ENCODE data around the gene GDPD1. TPM values are rescaled to one million over a fixed set of nuclear protein-coding genes. Genes with fewer than 3 reads are reported as not detected.
"Not testable (repeated sequence)": the region's sequence is repeated elsewhere in the genome, so short reads cannot be mapped to it uniquely, and the experiment has no call there.

GDPD1 gene
- total RNA-seq, 3 donors from 2014 or later: 0.84 to 1.2 (median 1.1) TPM

- no peaks in the 10 kb centered on the region for H3K27me3 Mint-ChIP-seq (ENCODE audit: low read depth)
- DNase-seq (no peak), ATAC-seq (no peak)
- H3K4me3 Mint-ChIP-seq: no peak overlapping the region
- H3K36me3 Mint-ChIP-seq (ENCODE audit: insufficient read depth): peaks cover 4% of the 10 kb centered on the region
- no peaks in the 10 kb centered on the region for H3K9me3 Mint-ChIP-seq
- H3K4me1 Mint-ChIP-seq (ENCODE audit: low read depth): peaks cover 3% of the 10 kb centered on the region
Measured at GRCh38 chr17:59277031-59277430, 56.7 kb downstream of the GDPD1 start.

DNA sequence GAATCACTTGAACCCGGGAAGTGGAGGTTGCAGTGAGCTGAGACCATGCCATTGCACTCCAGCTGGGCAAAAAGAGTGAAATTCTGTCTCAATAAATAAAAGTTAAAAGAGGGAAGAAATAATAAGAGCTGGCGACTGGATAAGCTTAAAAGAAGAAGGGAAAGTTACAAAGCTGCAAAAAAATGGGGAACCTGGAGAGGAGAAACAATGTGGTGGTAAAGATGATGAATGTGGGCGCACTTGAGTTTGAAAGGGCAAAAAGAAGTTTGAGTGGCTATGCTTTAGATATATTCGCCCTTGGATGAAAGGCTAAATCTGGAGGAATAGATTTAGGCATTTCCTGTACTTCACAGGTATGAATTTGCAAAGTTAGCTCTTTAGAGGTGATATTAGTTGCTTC lies 58.1 kb downstream of the GDPD1 start:
- no peak for DNase-seq
- H3K9me3 Mint-ChIP-seq: no peaks in the 10 kb centered on the region
- no peaks in the 10 kb centered on the region for H3K27me3 Mint-ChIP-seq (ENCODE audit: low read depth)
- no peak overlapping the region for H3K4me3 Mint-ChIP-seq
- H3K36me3 Mint-ChIP-seq (ENCODE audit: insufficient read depth): peaks cover 1% of the 10 kb centered on the region
- ATAC-seq: no peak
- H3K4me1 Mint-ChIP-seq (ENCODE audit: low read depth): peaks cover 3% of the 10 kb centered on the region

DNA sequence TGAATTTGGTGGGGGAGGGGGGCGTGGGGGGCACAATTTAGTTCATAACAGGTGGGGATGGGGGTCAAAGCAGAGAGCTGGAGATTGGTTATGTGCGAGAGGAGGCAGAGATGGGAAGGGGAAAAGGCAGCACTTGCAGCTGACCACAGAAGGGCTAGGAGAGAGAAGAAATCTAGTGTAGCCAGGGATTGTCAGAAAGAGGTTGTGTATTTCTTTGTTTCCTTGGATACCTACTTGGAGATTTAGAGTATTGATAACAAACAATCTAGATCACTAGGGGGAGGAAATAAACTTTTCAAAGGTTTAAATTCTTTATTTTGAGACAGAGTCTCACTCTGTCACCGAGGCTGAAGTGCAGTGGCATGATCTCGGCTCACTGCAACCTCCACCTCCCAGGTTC lies 64.0 kb downstream of the GDPD1 start:
- Mint-ChIP-seq H3K4me1 (ENCODE audit: low read depth) (no peaks in the 10 kb centered on the region), H3K9me3 (no peaks in the 10 kb centered on the region), H3K4me3 (no peak overlapping the region), H3K36me3 (ENCODE audit: insufficient read depth) (no peaks in the 10 kb centered on the region), H3K27me3 (ENCODE audit: low read depth) (no peaks in the 10 kb centered on the region)
- DNase-seq (no peak), ATAC-seq (no peak)

DNA sequence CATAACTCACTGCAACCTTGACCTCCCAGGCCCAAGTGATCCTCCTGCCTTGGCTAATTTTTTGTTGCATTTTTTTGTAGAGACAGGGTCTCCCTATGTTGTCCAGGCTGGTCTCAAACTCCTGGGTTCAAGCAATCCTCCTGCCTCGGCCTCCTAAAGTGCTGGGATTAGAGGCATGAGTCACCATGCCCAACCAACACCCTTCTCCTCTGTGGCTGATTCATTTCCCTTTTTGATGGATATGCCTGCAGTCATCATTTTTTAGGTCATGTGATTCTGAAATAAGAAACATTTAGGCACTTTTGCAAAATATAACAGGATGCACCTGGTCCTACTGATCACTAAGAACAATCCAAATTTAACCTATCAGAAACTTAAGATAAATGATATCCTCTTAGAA lies 67.1 kb downstream of the GDPD1 start:
- no peak for ATAC-seq
- H3K36me3 Mint-ChIP-seq (ENCODE audit: insufficient read depth): no peaks in the 10 kb centered on the region
- H3K9me3 Mint-ChIP-seq: no peaks in the 10 kb centered on the region
- no peak overlapping the region for H3K4me3 Mint-ChIP-seq
- no peaks in the 10 kb centered on the region for H3K27me3 Mint-ChIP-seq (ENCODE audit: low read depth)
- no peaks in the 10 kb centered on the region for H3K4me1 Mint-ChIP-seq (ENCODE audit: low read depth)
- DNase-seq: no peak

- ATAC-seq: no peak
- H3K9me3 Mint-ChIP-seq: no peaks in the 10 kb centered on the region
- no peak overlapping the region for H3K4me3 Mint-ChIP-seq
- no peak for DNase-seq
- no peaks in the 10 kb centered on the region for H3K36me3 Mint-ChIP-seq (ENCODE audit: insufficient read depth)
- H3K27me3 Mint-ChIP-seq (ENCODE audit: low read depth): no peaks in the 10 kb centered on the region
- no peaks in the 10 kb centered on the region for H3K4me1 Mint-ChIP-seq (ENCODE audit: low read depth)
Measured at GRCh38 chr17:59287891-59288290, 67.6 kb downstream of the GDPD1 start.

DNA sequence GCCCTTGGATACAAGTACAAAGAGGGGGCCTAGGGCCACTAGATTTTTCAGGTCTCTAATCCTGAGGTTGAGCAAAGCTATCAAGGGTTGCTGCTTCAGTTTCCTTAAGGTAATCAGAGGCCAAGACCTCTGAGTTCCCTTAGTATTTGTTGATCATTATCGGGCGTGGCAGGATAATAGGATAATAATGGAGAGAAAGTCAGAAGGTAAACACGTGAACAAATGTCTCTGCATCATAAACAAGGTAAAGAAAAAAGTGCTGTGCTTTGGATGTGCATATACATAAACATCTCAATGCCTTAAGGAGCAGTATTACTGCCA lies 69.6 kb downstream of the GDPD1 start:
- ATAC-seq (no peak), DNase-seq (no peak)
- no peaks in the 10 kb centered on the region for H3K36me3 Mint-ChIP-seq (ENCODE audit: insufficient read depth)
- H3K27me3 Mint-ChIP-seq (ENCODE audit: low read depth): no peaks in the 10 kb centered on the region
- H3K4me1 Mint-ChIP-seq (ENCODE audit: low read depth): no peaks in the 10 kb centered on the region
- H3K4me3 Mint-ChIP-seq: no peak overlapping the region
- H3K9me3 Mint-ChIP-seq: no peaks in the 10 kb centered on the region

DNA sequence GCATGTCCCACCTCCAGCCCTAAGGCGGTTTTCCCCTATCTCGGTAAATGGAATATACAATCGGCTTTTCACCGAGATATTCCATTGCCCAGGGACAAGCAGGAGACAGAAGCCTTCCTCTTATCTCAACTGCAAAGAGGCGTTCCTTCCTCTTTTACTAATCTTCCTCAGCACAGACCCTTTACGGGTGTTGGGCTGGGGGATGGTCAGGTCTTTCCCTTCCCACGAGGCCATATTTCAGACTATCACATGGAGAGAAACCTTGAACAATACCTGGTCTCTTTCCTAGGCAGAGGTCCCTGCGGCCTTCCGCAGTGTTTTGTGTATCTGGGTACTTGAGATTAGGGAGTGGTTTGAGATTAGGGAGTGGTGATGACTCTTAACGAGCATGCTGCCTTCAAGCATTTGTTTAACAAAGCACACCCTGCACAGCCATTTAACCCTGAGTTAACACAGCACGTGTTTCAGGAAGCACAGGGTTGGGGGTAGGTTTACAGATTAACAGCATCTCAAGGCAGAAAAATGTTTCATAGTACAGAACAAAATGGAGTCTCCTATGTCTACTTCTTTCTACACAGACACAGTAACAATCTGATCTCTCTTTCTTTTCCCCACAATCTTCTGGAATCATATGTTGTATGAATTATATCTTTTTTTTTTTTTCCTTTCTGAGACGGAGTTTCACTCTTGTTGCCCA lies 70.1 kb downstream of the GDPD1 start:
- ATAC-seq; H3K4me1 Mint-ChIP-seq (ENCODE audit: low read depth); H3K27me3 Mint-ChIP-seq (ENCODE audit: low read depth); DNase-seq; H3K36me3 Mint-ChIP-seq (ENCODE audit: insufficient read depth); H3K9me3 Mint-ChIP-seq; H3K4me3 Mint-ChIP-seq: not testable (repeated sequence)

DNA sequence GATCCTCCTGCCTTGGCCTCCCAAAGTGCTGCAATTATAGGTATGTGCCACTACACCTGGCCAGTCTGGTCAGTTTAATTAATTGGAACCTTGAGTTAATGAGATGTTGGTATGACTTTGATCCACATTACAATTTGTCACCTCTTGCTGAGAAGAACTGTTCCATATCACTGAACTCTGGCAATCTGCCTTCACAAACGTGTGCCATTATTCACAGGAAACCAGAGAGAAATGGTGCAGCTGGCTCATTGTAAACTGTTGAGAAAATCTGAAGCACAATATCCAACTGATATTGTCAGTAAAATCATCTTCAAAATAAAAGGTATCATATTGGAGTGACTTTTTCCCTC lies 71.8 kb downstream of the GDPD1 start:
- no peaks in the 10 kb centered on the region for H3K36me3 Mint-ChIP-seq (ENCODE audit: insufficient read depth)
- DNase-seq: no peak
- ATAC-seq: no peak
- H3K4me3 Mint-ChIP-seq: no peak overlapping the region
- H3K4me1 Mint-ChIP-seq (ENCODE audit: low read depth): no peaks in the 10 kb centered on the region
- H3K27me3 Mint-ChIP-seq (ENCODE audit: low read depth): no peaks in the 10 kb centered on the region
- no peaks in the 10 kb centered on the region for H3K9me3 Mint-ChIP-seq

GRCh38 chr17:59296190-59296589 lies 75.9 kb downstream of the GDPD1 start:
- no peak for DNase-seq
- H3K9me3 Mint-ChIP-seq: no peaks in the 10 kb centered on the region
- no peaks in the 10 kb centered on the region for H3K4me1 Mint-ChIP-seq (ENCODE audit: low read depth)
- H3K36me3 Mint-ChIP-seq (ENCODE audit: insufficient read depth): no peaks in the 10 kb centered on the region
- no peaks in the 10 kb centered on the region for H3K27me3 Mint-ChIP-seq (ENCODE audit: low read depth)
- no peak overlapping the region for H3K4me3 Mint-ChIP-seq
- no peak for ATAC-seq

DNA sequence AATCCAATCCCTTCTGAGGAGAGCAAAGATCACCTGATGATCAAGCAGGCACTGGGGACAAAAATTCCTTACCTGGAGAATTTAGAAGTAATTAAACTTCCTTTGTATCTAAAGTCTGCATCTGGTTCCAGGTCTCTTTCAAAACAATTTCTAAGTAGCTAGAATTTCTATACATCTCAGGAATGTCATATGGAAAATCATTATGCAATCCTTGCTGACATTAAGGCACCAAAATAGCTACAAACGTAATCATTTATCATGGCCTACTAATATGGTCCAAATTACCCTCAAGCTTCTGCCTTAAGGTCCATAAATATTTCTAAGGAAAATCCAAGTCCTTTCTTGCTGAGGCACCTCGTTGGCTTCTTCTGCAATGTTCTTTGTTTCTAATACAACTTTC lies 78.2 kb downstream of the GDPD1 start:
- DNase-seq: no peak
- no peaks in the 10 kb centered on the region for H3K36me3 Mint-ChIP-seq (ENCODE audit: insufficient read depth)
- ATAC-seq: no peak
- H3K27me3 Mint-ChIP-seq (ENCODE audit: low read depth): no peaks in the 10 kb centered on the region
- H3K9me3 Mint-ChIP-seq: no peaks in the 10 kb centered on the region
- no peaks in the 10 kb centered on the region for H3K4me1 Mint-ChIP-seq (ENCODE audit: low read depth)
- H3K4me3 Mint-ChIP-seq: no peak overlapping the region

- Mint-ChIP-seq H3K27me3 (ENCODE audit: low read depth) (no peaks in the 10 kb centered on the region), H3K4me1 (ENCODE audit: low read depth) (no peaks in the 10 kb centered on the region), H3K9me3 (no peaks in the 10 kb centered on the region), H3K4me3 (no peak overlapping the region), H3K36me3 (ENCODE audit: insufficient read depth) (no peaks in the 10 kb centered on the region)
- DNase-seq (no peak), ATAC-seq (no peak)
Measured at GRCh38 chr17:59299400-59300092, 79.2 kb downstream of the GDPD1 start.

GRCh38 chr17:59300941-59301340 lies 80.6 kb downstream of the GDPD1 start:
- Mint-ChIP-seq H3K36me3 (ENCODE audit: insufficient read depth) (no peaks in the 10 kb centered on the region), H3K4me1 (ENCODE audit: low read depth) (no peaks in the 10 kb centered on the region)
- no peak for DNase-seq

GRCh38 chr17:59304811-59305210 lies 84.5 kb downstream of the GDPD1 start:
- Mint-ChIP-seq H3K4me3 (no peak overlapping the region), H3K27me3 (ENCODE audit: low read depth) (peaks cover 4% of the 10 kb centered on the region), H3K9me3 (no peaks in the 10 kb centered on the region), H3K4me1 (ENCODE audit: low read depth) (no peaks in the 10 kb centered on the region), H3K36me3 (ENCODE audit: insufficient read depth) (no peaks in the 10 kb centered on the region)
- ATAC-seq (no peak), DNase-seq (no peak)

More at GRCh38 chr17:59300941-59301340, 80.6 kb downstream of the GDPD1 start:
- Mint-ChIP-seq H3K4me3 (no peak overlapping the region), H3K9me3 (no peaks in the 10 kb centered on the region), H3K27me3 (ENCODE audit: low read depth) (peaks cover 4% of the 10 kb centered on the region)
- ATAC-seq: no peak

DNA sequence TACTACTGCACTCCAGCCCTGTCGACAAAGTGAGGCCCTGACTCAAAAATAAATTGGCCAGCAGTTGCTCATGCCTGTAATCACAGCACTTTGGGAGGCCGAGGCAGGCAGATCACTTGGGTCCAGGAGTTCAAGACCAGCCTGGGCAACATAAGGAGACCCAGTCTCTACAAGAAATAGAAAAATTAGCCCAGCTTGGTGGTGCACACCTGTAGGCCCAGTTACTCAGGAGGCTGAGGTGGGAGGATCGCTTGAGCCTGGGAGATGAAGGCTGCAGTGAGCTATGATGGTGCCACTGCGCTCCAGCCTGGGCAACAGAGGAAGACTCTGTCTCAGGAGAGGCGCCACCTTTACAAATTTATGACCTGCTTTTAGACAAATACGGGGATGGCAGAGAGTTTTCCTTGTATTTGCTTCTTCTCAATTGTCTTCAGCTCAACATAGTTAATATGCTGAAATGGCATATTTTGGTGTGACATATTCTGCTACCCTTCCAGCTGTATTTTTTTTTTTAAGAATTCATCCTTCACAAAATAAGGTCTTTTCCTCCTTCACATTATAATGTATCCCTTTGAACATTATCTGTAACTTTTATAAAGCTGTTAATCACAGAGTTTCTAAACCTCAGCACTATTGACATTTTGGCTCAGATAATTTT lies 90.1 kb downstream of the GDPD1 start:
- no peaks in the 10 kb centered on the region for H3K36me3 Mint-ChIP-seq (ENCODE audit: insufficient read depth)
- H3K4me3 Mint-ChIP-seq: no peak overlapping the region
- no peaks in the 10 kb centered on the region for H3K27me3 Mint-ChIP-seq (ENCODE audit: low read depth)
- H3K4me1 Mint-ChIP-seq (ENCODE audit: low read depth): no peaks in the 10 kb centered on the region
- DNase-seq: no peak
- ATAC-seq: no peak
- H3K9me3 Mint-ChIP-seq: no peaks in the 10 kb centered on the region

GRCh38 chr17:59311051-59311468 lies 90.7 kb downstream of the GDPD1 start:
- peak; percentile 21 for DNase-seq
- ATAC-seq: peak; percentile 93 to 97
- no peaks in the 10 kb centered on the region for H3K4me1 Mint-ChIP-seq (ENCODE audit: low read depth)
- no peak overlapping the region for H3K4me3 Mint-ChIP-seq
- H3K36me3 Mint-ChIP-seq (ENCODE audit: insufficient read depth): no peaks in the 10 kb centered on the region
- no peaks in the 10 kb centered on the region for H3K9me3 Mint-ChIP-seq
- no peaks in the 10 kb centered on the region for H3K27me3 Mint-ChIP-seq (ENCODE audit: low read depth)

All from activated T-cell treated with anti-CD3 and anti-CD28 coated beads, Interleukin-2, amount 50 U/mL, for 4 hours (primary cell).